ENCODE measurements around the gene ATOX1. TPM values are rescaled to one million over a fixed set of nuclear protein-coding genes. Genes with fewer than 3 reads are reported as not detected.

ATOX1 gene
- total and polyA plus RNA-seq, 9 of the 15 experiments (the other 6 are each of a cell fraction or from before 2014, with no cell fraction given): 59.2 to 318 (median 86.2) TPM

GRCh38 chr5:151764801-151765200 is 6.4 kb upstream of the ATOX1 start:
- H3K4me3 ChIP-seq: no peak overlapping the region
- POLR2A ChIA-PET: interaction anchor here (0.6 kb wide), 1 partner anchor 206 kb away, joined by 3 read pairs; no protein-coding TSS in a partner anchor
- H3K36me3 ChIP-seq (ENCODE audit: control insufficient read depth, insufficient read depth, low read length): no peaks in the 10 kb centered on the region
- no peak overlapping the region for H3K9ac ChIP-seq (ENCODE audit: insufficient read depth in 1 of 2, low read depth in 2 of 2, low read length in 2 of 2)
- H3K9me3 ChIP-seq (replicated peaks; ENCODE audit: control insufficient read depth, insufficient read depth, low read depth, low read length): no peaks in the 10 kb centered on the region
- H3K9me1 ChIP-seq (ENCODE audit: control insufficient read depth, insufficient read depth, low read length): no peaks in the 10 kb centered on the region
- no peak overlapping the region for H3K27ac ChIP-seq (ENCODE audit: extremely low read depth, low read depth, low read length)
- no peaks in the 10 kb centered on the region for H4K20me1 ChIP-seq (replicated peaks; ENCODE audit: control insufficient read depth, insufficient read depth, low read length)
- no peaks in the 10 kb centered on the region for H3K27me3 ChIP-seq (ENCODE audit: control insufficient read depth in 2 of 2, insufficient read depth in 2 of 2, low read length in 2 of 2)
- CTCF ChIA-PET (ENCODE audit: low intra/inter-chr PET ratio): no interaction called here
- peaks cover 5% of the 10 kb centered on the region; the same call in 2 of the 3 replicates for H3K79me2 ChIP-seq (ENCODE audit: control insufficient read depth, insufficient read depth, low read length)
- no peak overlapping the region for H2AFZ ChIP-seq (ENCODE audit: low read depth, low read length)
- BruUV-seq (replicated peaks): no TSS peak
- peaks cover under 1 to 5% of the 10 kb centered on the region in 2 experiments; a peak in 2 of 5 replicates for H3K4me1 ChIP-seq (replicated peaks in 1 of 2; ENCODE audit: control insufficient read depth in 2 of 2, insufficient read depth in 2 of 2, low read length in 2 of 2)
- FAIRE-seq: no peak
- no peak for ATAC-seq
- in situ Hi-C loops (cut with MboI) (no loop called here), intact Hi-C loops (cut with micrococcal nuclease) (no loop called here)
- no peak overlapping the region for H3K4me2 ChIP-seq (ENCODE audit: insufficient read depth, low read length)
- DNase-seq (ENCODE audit: extremely low read depth in 1 of 4, low spot score in 3 of 4): no peak
- TF ChIP-seq ZNF354B (CRISPR knock-in tag; IDR thresholded peaks at IDR 0.05) (no peak), GTF2A2 (tag; IDR thresholded peaks at IDR 0.05) (no peak), SRSF9 (IDR thresholded peaks at IDR 0.05; ENCODE audit: borderline replicate concordance, low read depth, low read length) (no peak), NCOA6 (IDR thresholded peaks at IDR 0.05) (no peak), MBD1 (CRISPR knock-in tag; IDR thresholded peaks at IDR 0.05) (no peak), ATF1 (CRISPR knock-in tag; IDR thresholded peaks at IDR 0.05) (no peak), ATF1 (tag; IDR thresholded peaks at IDR 0.05) (no peak), BRD4 (IDR thresholded peaks at IDR 0.05) (no peak), POLR2AphosphoS5 (IDR thresholded peaks at IDR 0.05; ENCODE audit: control insufficient read depth, insufficient read depth, low read depth, low read length) (no peak), CTBP1 (IDR thresholded peaks at IDR 0.05; ENCODE audit: borderline replicate concordance) (no peak), ELF4 (CRISPR knock-in tag; IDR thresholded peaks at IDR 0.05) (no peak), HES1 (IDR thresholded peaks at IDR 0.05; ENCODE audit: low read depth) (no peak)
